IPS-18c (cell line): ENCODE results near the gene TSPOAP1.

Experiments
- H3K4me3 ChIP-seq: 2 replicates; pipeline ENCODE4 v1.7.0; 2013; ENCODE audit warnings: low read depth, mild to moderate bottlenecking, low read length, moderate library complexity; ENCODE audit not compliant: insufficient read depth
- H3K9me3 ChIP-seq: one replicate; pipeline ENCODE4 v1.6.1; 2013; ENCODE audit warnings: mild to moderate bottlenecking, low read length, moderate library complexity; ENCODE audit not compliant: control insufficient read depth, insufficient read depth

The TSPOAP1 gene

DNA sequence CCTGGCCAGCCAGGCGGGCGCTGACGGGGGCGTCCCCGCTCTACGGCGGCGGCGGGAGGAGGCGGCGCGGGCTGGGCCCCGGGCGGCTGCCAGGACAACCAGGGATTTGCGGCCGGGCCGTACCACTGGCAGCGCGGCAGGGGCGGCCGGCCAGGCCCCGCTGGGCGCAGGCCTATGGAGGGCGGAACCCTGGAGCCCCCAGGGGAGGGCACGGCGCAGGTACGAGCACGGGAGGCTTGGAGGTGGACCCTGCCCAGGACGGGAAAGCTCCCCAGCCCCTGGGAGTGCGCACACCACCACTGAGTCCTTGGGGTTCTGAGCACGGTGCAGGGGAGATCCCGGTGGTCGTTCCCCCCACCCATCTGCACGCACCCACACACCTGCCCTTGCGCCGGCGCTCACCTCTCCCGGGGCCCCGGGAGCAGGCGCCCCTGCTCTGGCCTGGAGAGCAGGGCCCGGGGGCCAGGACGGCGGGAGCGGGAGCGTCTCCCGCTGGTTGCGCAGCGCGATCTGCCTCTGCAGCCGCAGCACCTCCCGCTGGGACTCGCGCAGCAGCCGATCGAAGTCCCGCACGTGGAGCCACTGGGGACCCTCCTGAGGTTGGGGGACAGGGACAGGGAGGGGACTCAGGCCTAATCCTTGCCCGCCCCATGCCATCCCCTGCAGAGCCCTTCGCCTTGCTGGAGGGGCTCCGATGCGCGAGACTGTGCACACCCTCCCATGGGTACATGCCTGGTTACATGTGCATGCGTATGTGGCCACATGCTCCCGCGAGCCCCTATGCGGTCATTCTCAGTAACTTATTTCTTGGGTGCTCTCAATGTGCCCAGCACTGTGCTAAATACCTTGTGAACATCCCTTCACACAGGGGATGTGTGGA lies 3.9 kb downstream of the TSPOAP1 start:
- Histone ChIP-seq H3K4me3 (peak overlapping the region; percentile 69), H3K9me3 (no peaks in the 10 kb centered on the region)

DNA sequence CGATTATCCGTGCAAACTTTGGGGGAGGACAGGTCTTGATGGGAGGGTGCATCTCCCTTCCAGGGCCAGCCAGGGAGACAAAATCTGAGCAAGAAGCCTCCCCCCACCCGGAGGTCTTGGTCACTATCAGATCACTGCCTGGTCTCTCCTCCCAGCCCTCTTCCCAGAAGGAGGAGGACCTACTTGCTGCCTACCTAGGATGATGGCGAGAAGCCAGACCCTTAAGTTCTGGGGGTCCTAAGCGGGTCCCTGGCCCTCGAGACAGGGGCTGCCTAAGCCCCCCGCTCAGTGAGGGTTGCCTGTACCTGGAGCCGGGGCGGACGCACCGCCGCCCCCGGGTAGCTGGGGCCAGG lies 4.6 kb downstream of the TSPOAP1 start:
- Histone ChIP-seq H3K9me3 (no peaks in the 10 kb centered on the region), H3K4me3 (peak overlapping the region; percentile 69)

DNA sequence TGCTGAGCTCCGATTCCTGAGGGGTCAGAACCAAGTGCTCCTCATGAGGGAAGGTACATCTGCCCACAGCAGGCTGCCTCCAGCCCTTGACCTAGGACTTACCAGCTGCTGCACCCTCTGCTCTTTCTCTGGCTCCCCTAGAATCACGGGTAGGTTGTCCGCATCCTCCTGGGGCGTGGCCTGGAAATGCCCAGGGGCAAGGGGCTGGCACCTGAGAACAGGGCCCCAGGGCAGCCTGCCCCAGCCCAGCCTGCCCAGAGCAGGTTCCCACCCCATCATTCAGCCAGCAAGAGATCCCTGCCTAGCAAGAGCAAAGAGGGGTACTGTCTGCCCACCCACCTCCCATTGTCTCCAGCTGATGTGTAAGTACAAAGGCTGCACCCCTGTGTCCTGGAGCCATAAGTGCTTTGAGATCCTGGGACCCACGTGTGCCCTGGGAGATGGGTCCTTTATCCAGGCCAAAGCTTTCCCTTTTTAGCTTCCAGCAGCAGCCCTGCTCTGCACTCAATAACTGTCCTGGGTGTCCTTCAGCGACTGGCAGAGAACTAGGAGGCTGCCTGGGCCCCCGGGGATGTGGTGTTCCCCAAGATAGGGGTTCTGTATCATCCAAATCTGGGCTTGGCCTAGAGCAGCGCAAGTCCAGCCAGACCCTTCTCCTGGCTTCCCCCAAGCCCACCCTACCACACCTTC lies 5.1 kb downstream of the TSPOAP1 start:
- H3K9me3 ChIP-seq, result no peaks in the 10 kb centered on the region
- peak overlapping the region; percentile 69 for H3K4me3 ChIP-seq

DNA sequence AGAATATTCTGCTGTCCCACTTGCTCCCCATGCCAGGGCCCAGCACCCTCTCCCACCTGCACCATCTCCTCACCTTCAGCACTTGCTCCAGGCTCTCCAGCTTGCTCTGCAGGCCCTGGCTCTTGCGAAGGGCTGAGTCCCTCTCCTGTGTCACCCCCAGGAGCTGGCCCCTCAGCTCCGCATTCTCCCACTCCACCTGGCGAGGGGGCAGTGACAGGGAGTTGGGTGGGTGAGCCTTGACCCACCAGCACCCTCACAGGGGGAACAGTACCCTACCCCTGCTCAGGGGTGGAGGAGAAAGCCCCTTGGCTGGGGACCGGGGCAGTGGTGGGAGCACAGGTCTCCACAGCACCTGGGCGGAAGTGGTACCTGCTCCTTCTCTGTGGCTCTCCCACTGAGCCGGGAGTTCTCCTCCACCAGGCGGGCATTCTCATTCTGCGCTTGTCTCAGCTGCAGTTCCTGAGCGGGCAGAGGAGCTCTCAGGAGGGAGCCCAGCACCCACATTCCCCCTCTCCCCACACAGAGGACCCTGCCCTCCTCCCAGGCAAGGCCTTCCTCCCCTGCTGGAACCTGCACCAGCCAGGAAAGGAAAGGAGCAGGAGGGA lies 5.9 kb downstream of the TSPOAP1 start:
- no peaks in the 10 kb centered on the region for H3K9me3 ChIP-seq
- no peak overlapping the region for H3K4me3 ChIP-seq

DNA sequence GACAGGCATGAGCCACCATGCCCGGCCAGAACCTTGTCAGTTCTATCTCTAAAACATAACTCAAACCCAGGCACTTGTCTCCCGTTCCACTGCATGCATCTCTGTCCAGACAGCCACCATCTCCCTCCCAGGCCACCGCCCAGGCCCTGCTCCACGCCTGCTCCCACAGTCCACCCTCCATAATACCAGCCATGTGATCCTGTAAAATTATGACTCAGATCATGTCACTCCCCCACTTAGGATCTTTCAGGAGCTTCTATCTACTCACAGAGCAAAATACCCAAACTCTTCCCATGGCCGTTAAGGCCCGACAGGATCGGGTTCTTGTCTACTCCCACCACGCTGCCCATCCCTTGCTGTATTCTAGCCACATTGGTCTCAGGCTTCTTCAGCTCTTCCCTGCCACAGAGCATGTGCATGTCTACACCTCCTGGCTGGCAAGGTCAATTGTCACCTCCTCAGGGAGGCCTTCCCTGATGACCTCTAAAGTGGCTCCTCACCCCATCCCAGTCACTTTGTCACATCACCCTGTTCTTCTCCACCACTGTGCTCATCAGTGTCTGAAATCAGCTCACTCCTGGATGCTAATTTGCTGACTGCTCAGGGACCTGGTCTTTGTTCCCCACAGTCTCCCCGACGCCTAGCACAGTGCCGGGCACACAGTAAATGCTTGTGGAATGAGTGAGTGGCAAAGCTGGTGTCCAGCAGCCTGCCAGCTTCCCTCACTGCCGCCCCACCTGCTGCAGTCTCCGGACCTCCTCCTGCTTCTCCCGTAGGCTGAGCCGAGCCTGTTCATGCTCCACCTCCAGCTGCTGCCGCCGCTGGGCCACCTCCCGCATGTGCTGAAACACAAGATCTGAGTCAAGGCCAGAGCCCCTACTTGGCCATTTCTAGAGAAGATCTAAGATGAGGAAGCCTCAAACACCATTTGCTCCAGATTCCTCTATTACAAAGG lies 6.7 kb downstream of the TSPOAP1 start:
- H3K4me3 ChIP-seq, result no peak overlapping the region
- no peaks in the 10 kb centered on the region for H3K9me3 ChIP-seq

DNA sequence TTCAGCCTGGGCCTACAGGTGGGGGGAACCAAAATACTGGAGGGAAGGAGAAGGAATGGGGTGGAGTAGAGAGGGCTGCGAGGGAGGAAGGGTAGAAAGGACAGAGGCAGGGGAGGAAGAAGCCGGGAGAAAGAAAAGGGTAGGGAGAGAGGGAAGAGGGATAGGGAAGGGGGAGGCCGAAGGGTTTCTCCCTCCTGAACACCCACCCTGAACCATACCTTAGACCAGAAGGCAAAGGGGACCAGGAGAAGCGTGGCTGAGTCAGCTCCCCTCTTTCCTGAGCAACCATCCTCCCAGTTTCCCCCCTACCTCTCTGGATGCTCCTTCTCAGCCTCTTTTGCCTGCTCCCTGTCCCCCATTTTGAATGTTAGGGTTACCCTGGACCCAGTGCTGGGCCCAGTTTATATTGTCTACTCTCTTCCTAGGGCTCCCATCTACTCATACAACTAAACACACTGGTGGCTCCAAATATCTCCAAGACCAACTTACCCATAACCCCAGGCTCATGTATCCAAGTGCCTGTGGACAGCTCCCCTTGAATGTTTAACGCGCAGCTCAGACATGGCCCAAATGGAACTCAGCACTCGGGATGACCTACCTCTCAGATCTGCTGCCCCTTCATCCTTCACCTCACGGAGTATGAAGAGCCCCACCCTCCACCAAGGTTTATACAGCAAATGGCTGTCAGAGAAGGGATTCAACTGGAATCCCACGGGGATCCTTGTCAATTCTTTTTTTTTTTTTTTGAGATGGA lies 7.8 kb downstream of the TSPOAP1 start:
- H3K4me3 ChIP-seq, result no peak overlapping the region
- H3K9me3 ChIP-seq, result no peaks in the 10 kb centered on the region

DNA sequence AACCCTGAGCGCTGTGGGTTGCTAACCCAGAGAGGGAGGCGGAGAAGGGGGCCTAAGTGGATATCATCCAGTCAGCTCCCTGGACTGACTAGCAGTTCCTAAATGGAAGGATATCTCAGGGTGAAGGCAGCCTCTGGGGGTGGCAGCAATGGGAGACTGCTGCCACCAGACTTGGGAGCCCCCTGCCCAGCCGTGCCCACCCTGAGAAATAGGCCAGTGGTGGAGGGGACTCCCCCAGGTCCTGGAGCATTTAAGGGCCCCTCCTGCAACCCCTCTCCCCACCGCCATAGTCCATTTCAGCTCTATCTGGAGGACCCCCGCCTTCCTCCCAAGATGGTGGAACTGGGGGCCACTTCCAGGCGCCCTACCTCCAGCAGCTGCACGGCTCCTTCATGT lies 8.4 kb downstream of the TSPOAP1 start:
- Histone ChIP-seq H3K9me3 (no peaks in the 10 kb centered on the region), H3K4me3 (no peak overlapping the region)

DNA sequence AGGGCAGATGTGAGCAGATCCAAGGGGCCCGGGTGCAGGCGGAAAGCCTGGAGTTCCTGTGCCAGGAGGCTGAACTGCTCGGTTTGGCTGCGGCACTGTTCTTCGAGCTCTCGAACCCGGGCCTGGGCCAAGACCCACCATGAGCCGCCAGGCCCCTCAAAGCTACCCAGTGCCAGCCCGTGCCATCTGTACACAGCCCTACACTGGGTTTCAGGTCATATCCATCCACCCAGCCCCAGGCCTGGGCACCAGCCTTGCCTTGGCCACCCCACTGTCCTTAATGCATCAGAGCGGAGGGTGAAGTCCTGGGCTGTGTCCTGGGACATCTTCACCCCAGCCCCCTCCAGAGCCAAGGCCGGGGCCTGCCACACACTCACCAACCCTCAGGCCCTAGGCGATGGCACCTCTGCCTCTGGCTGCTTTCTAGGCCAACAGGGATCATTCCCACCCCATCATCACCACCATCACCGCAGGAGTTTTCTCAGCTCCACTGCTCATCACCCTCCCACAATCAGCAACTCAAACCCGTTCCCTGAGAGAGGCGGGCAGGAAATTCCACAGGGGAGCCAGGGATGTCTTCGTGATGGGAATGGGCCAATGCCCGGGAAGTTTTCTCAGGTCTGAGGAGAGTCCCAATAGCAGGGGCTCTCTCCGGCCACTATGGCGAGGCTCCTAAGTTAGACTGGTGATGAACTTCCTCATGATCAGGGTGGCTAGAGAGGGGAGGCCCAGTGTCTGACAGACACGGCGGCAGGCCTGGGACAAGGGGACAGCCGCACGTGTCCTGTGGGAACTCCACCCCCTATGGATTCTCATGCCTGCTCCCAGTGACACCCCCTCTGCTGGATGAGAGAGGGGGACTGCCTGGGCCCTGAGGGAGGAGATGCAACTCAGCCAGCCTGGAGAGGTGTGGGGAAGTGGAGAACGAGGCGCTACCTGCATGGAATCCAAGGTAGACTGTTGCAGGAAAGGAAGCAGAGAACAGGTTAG lies 9.1 kb downstream of the TSPOAP1 start:
- H3K9me3 ChIP-seq, result no peaks in the 10 kb centered on the region
- H3K4me3 ChIP-seq, result no peak overlapping the region

DNA sequence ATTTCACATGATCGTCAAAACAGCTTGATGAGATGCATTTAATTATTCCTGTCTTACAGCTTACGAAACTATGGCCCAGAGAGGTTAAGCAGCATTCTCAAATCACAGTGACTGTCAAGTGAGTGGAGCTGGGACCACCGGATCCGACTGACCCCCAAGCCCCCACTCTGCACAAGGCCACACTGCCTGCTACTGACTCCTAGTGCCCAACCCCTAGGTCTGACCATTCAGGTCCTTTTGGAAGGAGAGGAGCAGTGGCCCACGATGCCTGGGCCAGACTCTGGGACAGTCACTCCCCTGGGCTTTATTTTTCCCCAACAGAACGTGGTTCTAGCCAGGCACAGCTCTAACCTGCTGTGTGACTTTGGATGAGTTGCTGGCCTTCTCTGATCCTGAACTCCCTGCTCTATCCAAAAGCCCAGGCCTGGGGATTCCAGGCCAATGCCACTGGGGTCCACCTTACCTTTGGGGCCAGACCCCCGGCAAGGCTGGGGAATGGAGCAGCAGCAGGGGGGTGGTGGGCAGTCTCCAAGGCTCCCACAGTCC lies 9.9 kb downstream of the TSPOAP1 start:
- Histone ChIP-seq H3K9me3 (no peaks in the 10 kb centered on the region), H3K4me3 (no peak overlapping the region)

DNA sequence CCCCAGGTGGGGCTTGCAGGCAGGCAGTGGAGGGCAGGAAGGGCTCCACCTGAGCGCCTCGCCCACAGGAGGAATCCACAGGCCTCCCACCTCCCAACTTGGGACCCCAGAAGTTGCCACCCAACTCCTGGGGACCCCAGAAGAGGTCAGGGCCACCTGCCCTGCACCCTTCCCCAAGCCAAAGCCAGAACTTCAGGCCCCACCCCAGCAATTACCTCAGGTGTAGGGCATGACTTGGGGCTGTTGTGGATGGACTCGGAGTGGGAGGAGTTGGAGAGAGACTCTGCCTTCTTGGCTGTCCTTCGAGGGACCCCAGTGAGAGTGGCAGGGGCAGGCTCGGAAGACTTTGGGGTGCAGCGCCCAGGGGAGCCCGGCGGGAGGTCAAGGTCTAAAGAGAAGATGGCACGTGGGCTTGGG lies 10.5 kb downstream of the TSPOAP1 start:
- Histone ChIP-seq H3K9me3 (no peaks in the 10 kb centered on the region), H3K4me3 (no peak overlapping the region)

DNA sequence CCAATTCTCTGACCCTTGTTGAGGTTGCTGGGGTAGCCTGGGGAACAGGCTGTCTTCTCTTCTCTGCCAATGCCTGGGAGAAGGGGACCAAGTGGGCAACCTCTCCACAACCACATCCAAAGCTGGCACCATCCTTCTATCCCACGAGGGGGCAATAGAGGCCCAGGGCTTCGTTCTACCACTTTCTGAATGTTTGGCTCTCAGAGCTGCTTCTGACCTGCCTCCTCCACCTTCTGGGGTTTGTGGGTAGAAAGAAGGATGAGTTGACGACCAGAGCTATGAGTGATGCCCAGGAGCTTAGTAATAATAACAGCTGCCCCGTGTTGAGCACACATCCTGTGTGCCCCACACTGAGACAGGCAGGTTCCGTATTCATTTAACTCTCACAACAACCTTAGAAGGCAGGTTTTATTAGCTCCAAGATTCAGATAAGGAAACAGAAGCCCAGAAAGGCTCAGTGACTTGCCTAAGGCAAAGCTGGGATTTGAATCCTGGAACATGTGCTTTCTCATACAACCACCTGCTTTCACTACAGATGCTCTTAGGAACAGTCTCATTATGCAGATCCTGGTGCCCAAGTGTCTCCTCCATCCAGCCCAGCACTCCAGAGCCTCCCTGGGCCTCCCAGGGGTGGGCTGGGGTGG lies 11.1 kb downstream of the TSPOAP1 start:
- H3K4me3 ChIP-seq, result no peak overlapping the region
- no peaks in the 10 kb centered on the region for H3K9me3 ChIP-seq

DNA sequence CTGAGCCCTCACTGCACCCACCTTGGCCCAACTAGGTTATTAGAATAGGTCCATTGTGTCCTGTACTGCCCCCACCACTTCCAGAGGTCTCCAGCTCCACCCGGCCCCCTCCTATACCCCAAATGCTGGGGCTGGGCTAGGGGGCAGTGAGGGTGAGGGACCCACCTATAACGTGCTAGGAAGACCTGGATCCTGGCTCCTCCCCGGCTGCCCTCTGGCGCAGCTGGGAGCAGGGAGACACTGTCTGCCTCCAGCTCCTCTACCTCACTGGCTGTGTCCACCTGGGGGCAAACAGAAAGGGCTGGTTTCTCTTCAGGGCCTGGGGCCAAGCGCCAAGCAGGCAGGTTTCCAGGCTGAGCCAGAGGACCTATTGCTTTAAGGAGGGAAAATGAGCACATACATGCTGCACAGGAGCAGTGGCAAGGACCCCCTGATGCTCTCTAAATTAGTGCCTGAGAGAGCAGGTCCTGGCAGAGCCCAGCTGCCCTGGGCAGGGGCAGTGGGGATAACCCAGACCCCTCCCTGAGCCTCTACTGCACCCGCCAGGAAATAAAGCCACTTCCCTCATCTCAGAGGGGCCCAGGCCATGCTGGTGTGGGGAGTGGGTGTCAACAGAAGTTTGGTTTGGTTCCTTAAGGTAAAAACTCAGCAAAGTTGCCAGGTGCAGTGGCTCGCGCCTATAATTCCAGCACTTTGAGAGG lies 12.2 kb downstream of the TSPOAP1 start:
- Histone ChIP-seq H3K9me3 (no peaks in the 10 kb centered on the region), H3K4me3 (no peak overlapping the region)

DNA sequence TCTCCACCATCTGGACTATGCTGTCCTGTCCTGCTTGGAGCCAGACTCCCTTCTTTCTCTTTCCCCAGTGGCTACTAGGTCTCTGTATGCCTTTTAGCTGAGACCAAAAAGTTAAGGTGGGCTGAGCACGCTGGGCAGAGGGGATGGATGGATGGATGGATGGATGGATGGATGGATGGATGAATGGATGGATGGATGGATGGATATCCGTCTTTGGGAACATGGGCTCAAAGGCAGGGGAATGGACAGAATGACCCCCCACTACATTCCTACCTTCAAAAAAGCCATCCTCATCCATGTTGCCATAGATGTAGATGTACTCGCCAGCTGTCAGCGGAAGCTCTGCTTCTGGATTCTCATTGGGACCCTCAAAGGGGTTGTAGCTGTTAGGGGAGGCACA lies 12.8 kb downstream of the TSPOAP1 start:
- H3K9me3 ChIP-seq, result no peaks in the 10 kb centered on the region
- no peak overlapping the region for H3K4me3 ChIP-seq

DNA sequence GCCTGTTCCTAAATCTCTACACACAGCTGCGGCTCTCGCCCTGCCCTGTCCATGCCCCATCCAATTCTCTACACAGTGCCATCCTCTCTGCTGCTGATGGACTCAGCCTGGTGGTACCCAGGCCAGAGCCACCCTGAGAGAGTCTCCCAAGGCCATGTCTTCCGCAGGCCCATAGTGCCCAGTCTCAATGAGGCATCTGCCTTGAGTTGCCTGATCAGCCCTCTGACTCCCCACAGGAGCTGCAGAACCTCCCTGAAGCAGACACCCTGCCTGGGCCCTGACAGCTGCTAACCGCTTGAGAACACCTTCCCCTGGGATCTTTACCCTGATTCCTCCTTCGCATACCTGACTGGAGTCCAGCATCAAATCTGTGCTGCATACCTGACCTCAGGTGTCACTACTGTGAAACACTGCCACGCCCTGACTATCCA lies 13.3 kb downstream of the TSPOAP1 start:
- Histone ChIP-seq H3K4me3 (no peak overlapping the region), H3K9me3 (no peaks in the 10 kb centered on the region)
